ENCODE results near the gene RAB28. TPM values are rescaled to one million over a fixed set of nuclear protein-coding genes. Genes with fewer than 3 reads are reported as not detected.

The RAB28 gene
- total RNA-seq, 1 experiment from 2014 or later: 19.8 TPM

DNA sequence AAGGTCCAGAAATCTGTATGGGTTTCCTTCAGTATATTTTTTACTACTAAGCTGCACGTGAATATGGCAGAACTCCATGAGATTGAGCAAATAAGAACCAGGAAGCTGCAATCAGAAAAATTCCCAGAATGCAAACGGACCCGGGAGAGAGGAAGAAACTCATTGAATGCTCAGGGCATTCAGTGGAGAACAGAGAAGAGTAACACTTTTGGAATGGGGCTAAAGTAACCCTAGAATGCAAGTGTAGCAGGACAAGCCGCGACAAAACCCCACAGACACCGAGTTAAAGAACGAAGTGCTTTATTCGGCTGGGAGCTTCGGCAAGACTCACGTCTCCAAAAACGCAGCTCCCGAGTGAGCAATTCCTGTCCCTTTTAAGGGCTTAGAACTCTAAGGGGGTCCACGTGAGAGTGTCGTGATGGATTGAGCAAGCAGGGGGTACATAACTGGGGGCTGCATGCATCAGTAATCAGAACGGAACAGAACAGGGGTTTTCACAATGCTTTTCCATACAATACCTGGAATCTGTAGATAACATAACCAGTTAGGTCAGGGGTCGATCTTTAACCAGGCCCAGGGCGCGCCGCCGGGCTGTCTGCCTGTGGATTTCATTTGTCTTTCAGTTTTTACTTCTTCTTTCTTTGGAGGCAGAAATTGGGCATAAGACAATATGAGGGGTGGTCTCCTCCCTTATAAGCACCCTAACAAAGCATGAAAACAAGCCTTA is 56.4 kb downstream of the RAB28 start:
- H3K27me3 ChIP-seq (ENCODE audit: insufficient read depth, low read length): no peaks in the 10 kb centered on the region

More for the DNA sequence above, 56.4 kb downstream of the RAB28 start:
- Histone ChIP-seq H3K9ac (ENCODE audit: extremely low read depth, insufficient read length, low read length) (no peak overlapping the region), H3K23me2 (ENCODE audit: insufficient read length, low read depth, low read length, poor library complexity, severe bottlenecking) (no peaks in the 10 kb centered on the region), H3K56ac (ENCODE audit: insufficient read length, low read depth, low read length) (no peak overlapping the region), H4K20me1 (ENCODE audit: control insufficient read depth, insufficient read depth, insufficient read length) (no peaks in the 10 kb centered on the region), H3K4ac (ENCODE audit: low read depth, low read length) (no peak overlapping the region), H3K4me1 (ENCODE audit: insufficient read depth, low read length) (no peaks in the 10 kb centered on the region; the same call in 1 of the 2 replicates), H2BK15ac (ENCODE audit: low read depth, low read length) (no peak overlapping the region), H3T11ph (ENCODE audit: low read length) (no peak overlapping the region), H4K8ac (replicated peaks; ENCODE audit: insufficient read length, low read depth, low read length) (no peak overlapping the region), H2BK20ac (ENCODE audit: low read depth, low read length, poor library complexity, severe bottlenecking) (no peak overlapping the region), H2AK5ac (ENCODE audit: insufficient read length, low read length) (no peak overlapping the region), H2AFZ (ENCODE audit: low read length) (no peak overlapping the region), H4K91ac (ENCODE audit: insufficient read length, low read depth, low read length) (no peak overlapping the region), H3K4me2 (ENCODE audit: insufficient read depth, insufficient read length, low read length) (no peak overlapping the region), H3K14ac (ENCODE audit: insufficient read depth, low read length) (no peak overlapping the region), H3K79me1 (ENCODE audit: insufficient read depth, low read depth, low read length, poor library complexity, severe bottlenecking) (no peaks in the 10 kb centered on the region), H2BK120ac (ENCODE audit: low read depth, low read length, poor library complexity, severe bottlenecking) (no peak overlapping the region), H3K18ac (ENCODE audit: insufficient read length, low read depth, low read length) (no peak overlapping the region), H3K9me3 (ENCODE audit: control insufficient read depth, low read depth, low read length) (no peaks in the 10 kb centered on the region), H2BK12ac (ENCODE audit: insufficient read length, low read depth, low read length) (no peak overlapping the region), H4K5ac (ENCODE audit: insufficient read length, low read depth, low read length) (no peak overlapping the region), H3K27ac (ENCODE audit: insufficient read length, low read depth, low read length) (no peak overlapping the region), H3K79me2 (ENCODE audit: insufficient read depth, low read length) (no peaks in the 10 kb centered on the region), H3K23ac (ENCODE audit: insufficient read length, low read depth, low read length) (no peak overlapping the region), H2BK5ac (ENCODE audit: insufficient read length, low read length) (no peak overlapping the region)
- no CpG with 5 or more reads among the region's 20 CpGs for WGBS (ENCODE audit: extremely low coverage, insufficient read length, low lambda C conversion rate)
- Mint-ChIP-seq H3K9me3 (no peaks in the 10 kb centered on the region; a peak in 2 of 5 replicates), H3K27me3 (ENCODE audit: low read depth) (no peaks in the 10 kb centered on the region), H3K36me3 (ENCODE audit: insufficient read depth in 1 of 3, low read depth in 3 of 3) (peaks cover 6 to 16% (median 11%) of the 10 kb centered on the region in 3 experiments), H3K4me3 (no peak overlapping the region), H3K27ac (peak overlapping the region; percentile 2 to 86 (median 48); a peak in 4 of 7 replicates), H3K4me1 (peaks cover 28% of the 10 kb centered on the region in 2 experiments)
- DNase-seq: no peak
- TF ChIP-seq CTCF (conservative IDR thresholded peaks at IDR 0.05): no peak
